GM13977 (cell line): ENCODE data around the gene ST3GAL2.

ENCODE experiments used
- DNase-seq: peaks from one replicate; pipeline ENCODE4 v3.0.0; 2012; ENCODE audit warnings: low spot score
- in situ Hi-C: fragments of 300-500 bp; cut with MboI; formaldehyde crosslinking; loops from one replicate; pipeline ENCODE4 v1.12.0; 2022; ENCODE audit warnings: low sequenced_read_pairs, low pct_unique_long_range_greater_than_20kb, mixed read lengths, inconsistent platforms; ENCODE audit not compliant: unreplicated experiment
- TF ChIP-seq, protein P1 (sequence below): IDR thresholded peaks from 2 replicates; pipeline ENCODE4 v1.5.1; 2012; ENCODE audit warnings: mild to moderate bottlenecking, control low read depth; ENCODE audit not compliant: insufficient read depth; ENCODE audit errors: extremely low read depth, missing control alignments

ST3GAL2 gene

DNA sequence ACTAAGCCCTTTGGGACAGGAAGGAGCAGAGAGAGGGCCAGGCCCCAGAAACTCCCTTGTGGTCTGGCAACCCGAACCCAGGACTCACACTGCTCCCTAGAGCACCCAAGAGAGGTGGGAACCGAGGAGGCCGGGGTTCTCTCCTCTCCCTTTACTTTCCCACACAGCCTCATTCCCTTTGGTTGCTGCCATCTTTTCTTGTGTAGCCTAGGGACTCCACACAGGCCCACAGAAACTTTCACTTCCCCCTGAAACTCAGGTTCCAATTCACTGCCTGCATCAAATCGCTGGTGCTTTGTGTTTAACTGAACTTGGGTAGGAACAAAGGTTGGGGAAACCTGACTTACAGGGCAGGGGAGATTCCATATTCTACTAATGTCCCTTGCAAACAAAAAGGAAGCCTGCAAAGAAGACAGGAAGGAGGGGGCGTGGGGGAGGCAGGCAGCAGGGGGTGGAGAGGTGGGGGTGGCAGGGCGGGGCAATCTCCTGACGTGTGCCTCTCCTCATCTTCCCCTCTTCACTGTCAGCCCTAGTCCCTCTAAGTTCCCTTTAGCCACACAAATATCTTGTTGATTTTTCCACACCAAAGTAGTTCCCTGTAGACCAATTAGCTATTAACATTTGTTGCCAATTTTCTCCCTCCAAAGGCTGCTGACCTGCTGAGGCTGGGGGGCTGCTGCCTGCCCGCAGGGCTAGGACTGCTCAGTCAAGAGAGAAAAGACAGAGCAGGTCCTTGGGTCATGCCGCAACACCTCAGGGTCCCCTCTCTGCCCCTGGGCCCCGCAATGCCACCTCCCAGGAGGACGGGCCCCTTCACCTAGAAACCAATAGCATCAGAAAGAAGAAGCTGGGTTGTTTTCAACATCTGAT is 8.0 kb downstream of the ST3GAL2 start:
- DNase-seq = peak; percentile 79
- in situ Hi-C loops = no loop called here
- TF ChIP-seq, protein P1, sequence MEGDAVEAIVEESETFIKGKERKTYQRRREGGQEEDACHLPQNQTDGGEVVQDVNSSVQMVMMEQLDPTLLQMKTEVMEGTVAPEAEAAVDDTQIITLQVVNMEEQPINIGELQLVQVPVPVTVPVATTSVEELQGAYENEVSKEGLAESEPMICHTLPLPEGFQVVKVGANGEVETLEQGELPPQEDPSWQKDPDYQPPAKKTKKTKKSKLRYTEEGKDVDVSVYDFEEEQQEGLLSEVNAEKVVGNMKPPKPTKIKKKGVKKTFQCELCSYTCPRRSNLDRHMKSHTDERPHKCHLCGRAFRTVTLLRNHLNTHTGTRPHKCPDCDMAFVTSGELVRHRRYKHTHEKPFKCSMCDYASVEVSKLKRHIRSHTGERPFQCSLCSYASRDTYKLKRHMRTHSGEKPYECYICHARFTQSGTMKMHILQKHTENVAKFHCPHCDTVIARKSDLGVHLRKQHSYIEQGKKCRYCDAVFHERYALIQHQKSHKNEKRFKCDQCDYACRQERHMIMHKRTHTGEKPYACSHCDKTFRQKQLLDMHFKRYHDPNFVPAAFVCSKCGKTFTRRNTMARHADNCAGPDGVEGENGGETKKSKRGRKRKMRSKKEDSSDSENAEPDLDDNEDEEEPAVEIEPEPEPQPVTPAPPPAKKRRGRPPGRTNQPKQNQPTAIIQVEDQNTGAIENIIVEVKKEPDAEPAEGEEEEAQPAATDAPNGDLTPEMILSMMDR = no peak

DNA sequence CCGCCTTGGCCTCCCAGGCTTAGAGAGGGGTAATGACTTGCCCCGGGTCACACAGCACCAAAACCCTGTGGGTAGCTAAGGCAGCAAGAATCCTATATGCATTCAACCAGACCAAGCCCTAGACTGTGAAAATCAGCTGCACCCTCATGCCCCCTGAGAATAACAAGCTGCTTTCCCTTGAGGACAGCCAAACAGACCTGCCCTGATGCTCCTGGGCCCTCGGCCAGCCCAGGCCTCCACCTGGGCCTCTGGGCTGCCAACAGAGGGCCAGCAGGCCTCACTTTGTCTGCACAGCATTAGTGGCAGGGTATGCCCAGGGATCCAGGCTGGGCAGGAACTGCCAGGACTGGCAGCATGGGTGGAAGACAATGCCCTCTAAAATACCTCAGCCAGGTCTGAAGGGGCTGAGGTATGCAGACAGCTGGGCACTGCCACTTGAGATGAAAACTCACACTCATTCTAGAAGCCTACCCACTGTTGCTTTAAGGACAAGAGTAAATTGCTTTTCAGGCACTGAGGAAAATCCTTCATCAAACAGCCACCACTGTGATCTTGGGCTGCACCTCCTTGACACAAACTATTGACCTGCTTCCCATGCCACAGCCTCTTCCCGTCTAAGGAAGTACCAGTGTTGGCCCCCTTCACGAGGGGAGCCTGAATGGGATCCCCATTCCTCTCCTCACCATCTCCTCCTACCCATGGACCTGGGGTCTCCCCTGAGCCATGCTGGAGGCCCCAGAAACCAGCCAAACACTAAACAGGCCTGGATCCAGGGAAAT is 8.8 kb downstream of the ST3GAL2 start:
- in situ Hi-C loops = no loop called here
- no peak for DNase-seq
- TF ChIP-seq, protein P1 = no peak

DNA sequence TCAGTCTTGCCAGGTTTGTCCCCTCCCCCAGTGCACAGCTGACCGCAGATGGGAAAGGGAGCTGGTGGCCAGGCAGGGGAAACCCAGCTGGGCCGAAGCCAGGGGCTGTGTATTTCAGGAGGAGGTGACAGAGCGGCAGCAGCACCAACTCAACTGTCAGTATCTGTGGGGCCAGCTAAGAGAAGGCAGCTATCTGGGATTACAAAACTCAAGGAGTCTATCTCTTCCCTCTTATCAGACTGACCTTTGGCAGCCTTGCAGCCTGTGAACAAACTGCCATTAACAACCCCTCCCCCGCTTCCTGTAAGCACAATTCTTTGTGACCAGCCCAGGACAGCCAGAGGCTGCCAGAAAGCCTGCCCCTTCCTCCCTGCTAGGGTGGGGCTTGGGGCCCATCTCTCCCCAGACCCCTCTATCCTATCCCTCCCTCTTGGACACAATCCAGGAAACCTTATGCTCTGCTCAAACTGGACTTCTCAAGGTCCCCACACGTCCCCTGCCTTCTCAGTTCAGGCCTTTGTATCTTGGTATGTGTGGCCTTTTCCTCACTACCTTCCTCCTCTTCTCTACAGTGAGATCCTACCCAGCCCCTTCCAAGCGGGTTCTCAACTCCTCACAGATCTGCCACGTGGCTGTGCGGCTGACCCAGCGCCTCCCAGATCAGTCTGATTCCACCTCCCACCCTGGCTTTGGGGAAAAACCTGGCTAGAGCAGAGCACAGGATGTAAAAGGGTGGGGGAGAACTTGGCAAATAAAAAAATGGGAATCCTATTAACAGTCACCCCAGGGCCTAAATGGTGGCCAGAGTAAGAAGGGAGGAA is 10.5 kb downstream of the ST3GAL2 start:
- in situ Hi-C loops = no loop called here
- peak; percentile 56 for DNase-seq
- TF ChIP-seq, protein P1 = no peak

DNA sequence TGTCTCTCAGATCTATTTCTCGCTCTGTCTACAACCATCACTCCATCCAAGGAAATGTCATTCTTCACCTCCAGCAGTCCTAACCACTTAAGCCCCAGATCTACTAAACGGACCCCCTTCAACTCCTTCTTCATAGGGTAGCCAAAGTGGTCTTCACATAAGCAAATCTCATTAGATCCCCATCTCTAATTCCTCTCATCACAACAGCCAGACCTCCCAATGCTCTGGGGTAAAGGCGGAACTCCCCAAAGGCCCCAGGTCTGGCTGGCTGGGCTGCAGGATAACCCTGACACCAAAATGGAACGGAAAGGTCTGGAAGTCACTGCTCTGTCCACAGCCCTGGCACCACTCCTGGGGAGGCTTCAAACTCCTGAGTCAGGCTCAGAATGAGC is 11.1 kb downstream of the ST3GAL2 start:
- no peak for DNase-seq
- in situ Hi-C loops = no loop called here
- TF ChIP-seq, protein P1 = no peak

DNA sequence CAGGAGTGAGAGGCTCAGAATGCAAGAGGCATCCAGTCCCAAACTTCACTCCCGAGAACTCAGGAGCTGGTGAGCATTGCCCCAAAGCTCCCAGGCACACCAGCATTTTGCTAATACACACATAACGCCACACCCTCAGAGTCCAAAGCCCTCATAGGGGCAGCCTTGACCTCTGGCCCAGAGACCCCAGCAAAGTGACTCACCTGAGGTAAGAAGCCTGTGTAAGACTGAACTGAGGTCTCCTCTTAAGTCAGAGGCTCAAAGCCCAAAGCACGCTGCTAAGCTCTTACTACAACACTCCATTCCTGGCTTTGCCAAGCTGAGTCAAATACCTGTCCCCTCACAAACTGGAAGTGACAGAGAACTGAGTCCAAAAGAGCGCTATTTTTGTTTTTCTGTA is 16.4 kb downstream of the ST3GAL2 start:
- DNase-seq = no peak
- in situ Hi-C loops = no loop called here
- TF ChIP-seq, protein P1 = no peak
